AG04450 (cell line): ENCODE measurements around the gene PIAS3. TPM values are rescaled to one million over a fixed set of nuclear protein-coding genes. Genes with fewer than 3 reads are reported as not detected.
A peak's percentile ranks its signal among the peaks of the same experiment; 100 is the strongest.

Source experiments
- CTCF ChIA-PET: fragments of 300-600, 350-600 bp; formaldehyde crosslinking; extraction: SDS; loops from one replicate; lab custom pipeline; 2022; ENCODE audit warnings: antibody characterized with exemption, inconsistent platforms; lab: Charles Lee
- POLR2A ChIA-PET: fragments of 350-600 bp; formaldehyde crosslinking; extraction: SDS; loops from one replicate; lab custom pipeline; 2021; ENCODE audit warnings: antibody characterized with exemption, inconsistent platforms; lab: Yijun Ruan, JAX
- DNase-seq: peaks from one replicate; pipeline ENCODE4 v3.0.0-alpha.2; 2011; ENCODE audit warnings: low read depth, low spot score
- H3K27ac ChIP-seq: one replicate; pipeline ENCODE4 v1.5.1; 2012; ENCODE audit warnings: low read depth, low read length, control low read depth
- H3K27me3 ChIP-seq: one replicate; pipeline ENCODE4 v1.6.0; 2012; ENCODE audit warnings: low read length; ENCODE audit not compliant: control insufficient read depth, insufficient read depth
- H3K4me3 ChIP-seq: 2 replicates; pipeline ENCODE4 v1.5.1; 2011; ENCODE audit warnings: mild to moderate bottlenecking, low read depth, low read length, control low read depth
- H3K9me3 ChIP-seq: 2 replicates; pipeline ENCODE4 v1.5.1; 2012; ENCODE audit warnings: low read length; ENCODE audit not compliant: control insufficient read depth, insufficient read depth
- polyA plus RNA-seq: library from polyadenylated mRNA; depleted of rRNA; stranded (reverse); fragments of >200 nt; gene quantifications from 2 replicates; pipeline ENCODE4 v1.2.3, GENCODE V29; 2011
- TF ChIP-seq, protein P1 (sequence below): IDR thresholded peaks from 2 replicates; pipeline ENCODE4 v1.5.1; 2011; ENCODE audit warnings: low read depth, low read length, control low read depth, inconsistent platforms

The PIAS3 gene
- polyA plus RNA-seq, 1 experiment = 29.2 TPM

- no peak overlapping the region for H3K27ac ChIP-seq
- H3K4me3 ChIP-seq = no peak overlapping the region
- no peak for DNase-seq
- H3K27me3 ChIP-seq = no peaks in the 10 kb centered on the region
- POLR2A ChIA-PET = interaction anchor here (0.5 kb wide), 1 partner anchor 31 kb away, joined by 4 read pairs; the partner anchor contains the start of gene PEX11B
- TF ChIP-seq, protein P1, sequence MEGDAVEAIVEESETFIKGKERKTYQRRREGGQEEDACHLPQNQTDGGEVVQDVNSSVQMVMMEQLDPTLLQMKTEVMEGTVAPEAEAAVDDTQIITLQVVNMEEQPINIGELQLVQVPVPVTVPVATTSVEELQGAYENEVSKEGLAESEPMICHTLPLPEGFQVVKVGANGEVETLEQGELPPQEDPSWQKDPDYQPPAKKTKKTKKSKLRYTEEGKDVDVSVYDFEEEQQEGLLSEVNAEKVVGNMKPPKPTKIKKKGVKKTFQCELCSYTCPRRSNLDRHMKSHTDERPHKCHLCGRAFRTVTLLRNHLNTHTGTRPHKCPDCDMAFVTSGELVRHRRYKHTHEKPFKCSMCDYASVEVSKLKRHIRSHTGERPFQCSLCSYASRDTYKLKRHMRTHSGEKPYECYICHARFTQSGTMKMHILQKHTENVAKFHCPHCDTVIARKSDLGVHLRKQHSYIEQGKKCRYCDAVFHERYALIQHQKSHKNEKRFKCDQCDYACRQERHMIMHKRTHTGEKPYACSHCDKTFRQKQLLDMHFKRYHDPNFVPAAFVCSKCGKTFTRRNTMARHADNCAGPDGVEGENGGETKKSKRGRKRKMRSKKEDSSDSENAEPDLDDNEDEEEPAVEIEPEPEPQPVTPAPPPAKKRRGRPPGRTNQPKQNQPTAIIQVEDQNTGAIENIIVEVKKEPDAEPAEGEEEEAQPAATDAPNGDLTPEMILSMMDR = no peak
- H3K9me3 ChIP-seq = no peaks in the 10 kb centered on the region
- CTCF ChIA-PET = interaction anchor here (1.2 kb wide), 1 partner anchor 22 kb away, joined by 3 read pairs; the partner anchor contains the start of gene ITGA10
Measured at GRCh38 chr1:145887631-145888030, 28.8 kb upstream of the PIAS3 start.

- no peak overlapping the region for H3K4me3 ChIP-seq
- CTCF ChIA-PET = interaction anchor here (1.2 kb wide), 1 partner anchor 23 kb away, joined by 3 read pairs; the partner anchor contains the start of gene ITGA10
- POLR2A ChIA-PET = interaction anchor here (0.6 to 2.4 kb wide), 3 partner anchors 27 to 41 kb away, joined by 3 to 10 read pairs (median 5); partner anchors contain the start of genes NUDT17 and PIAS3
- no peaks in the 10 kb centered on the region for H3K27me3 ChIP-seq
- DNase-seq = no peak
- H3K9me3 ChIP-seq = no peaks in the 10 kb centered on the region
- TF ChIP-seq, protein P1 = no peak
- H3K27ac ChIP-seq = no peak overlapping the region
Measured at GRCh38 chr1:145886816-145887215, 27.9 kb upstream of the PIAS3 start.

- Histone ChIP-seq H3K27ac (no peak overlapping the region), H3K4me3 (peak overlapping the region; percentile 73), H3K27me3 (no peaks in the 10 kb centered on the region), H3K9me3 (no peaks in the 10 kb centered on the region)
- CTCF ChIA-PET = no interaction called here
- no peak for DNase-seq
- POLR2A ChIA-PET = interaction anchor here (0.6 to 2.4 kb wide), 4 partner anchors 27 to 152 kb away, joined by 3 to 10 read pairs (median 4); partner anchors contain the start of genes NUDT17 and PIAS3
- TF ChIP-seq, protein P1 = no peak
Measured at GRCh38 chr1:145886390-145886789, 27.5 kb upstream of the PIAS3 start.

DNA sequence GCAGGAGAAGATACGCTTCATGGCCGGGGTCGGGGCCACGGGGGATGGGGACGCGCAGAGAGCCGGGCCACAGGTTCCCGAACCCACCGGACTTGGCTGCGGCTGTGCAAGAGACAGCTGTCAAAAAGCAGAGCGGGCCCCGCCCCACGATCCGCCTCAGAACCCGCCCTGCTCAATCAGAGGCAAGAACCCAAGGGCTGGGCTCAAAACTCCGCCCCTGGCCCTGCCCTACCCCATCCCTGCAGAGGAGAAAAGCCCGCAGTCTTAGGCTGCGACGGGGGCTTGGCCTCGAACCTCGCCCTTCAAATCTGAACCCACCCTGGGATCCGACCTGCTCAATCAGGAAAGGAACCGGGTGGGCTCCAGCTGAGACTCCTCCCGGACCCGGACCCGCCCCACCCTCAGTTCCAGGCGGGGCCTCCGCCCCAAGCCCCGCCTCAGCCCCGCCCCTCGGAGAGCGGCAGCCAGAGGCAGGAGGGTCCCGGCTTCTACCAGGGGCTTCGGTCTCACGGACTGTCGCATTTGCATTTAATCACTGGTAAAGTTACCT is 26.9 kb upstream of the PIAS3 start, which contains the start of gene ANKRD35:
Gene ANKRD35, minus strand, starts transcription at position 129 of the 550 bp plus-strand sequence. Its CDS starts 108 bp downstream, at position 21.
- Histone ChIP-seq H3K9me3 (no peaks in the 10 kb centered on the region), H3K4me3 (peak within 1 kb of the TSS; percentile 73), H3K27me3 (no peaks in the 10 kb centered on the region), H3K27ac (no peak within 1 kb of the TSS)
- DNase-seq = no peak
- ChIA-PET POLR2A (interaction anchor here (0.9 to 2.4 kb wide), 3 partner anchors 26 to 152 kb away, joined by 3 to 10 read pairs (median 4); partner anchors contain the start of genes PEX11B and PIAS3), CTCF (interaction anchor here (0.9 kb wide), 1 partner anchor 41 kb away, joined by 3 read pairs; the partner anchor contains the start of gene NUDT17)
- TF ChIP-seq, protein P1 = no peak

- H3K9me3 ChIP-seq = no peaks in the 10 kb centered on the region
Measured at GRCh38 chr1:145884675-145885074, 25.8 kb upstream of the PIAS3 start.

More at GRCh38 chr1:145884675-145885074, 25.8 kb upstream of the PIAS3 start:
- no peak for DNase-seq
- ChIA-PET POLR2A (interaction anchor here (0.7 to 2.4 kb wide), 2 partner anchors 25 to 132 kb away, joined by 3 to 10 read pairs; partner anchors contain the start of gene PIAS3), CTCF (interaction anchor here (0.9 to 1.5 kb wide), 2 partner anchors 25 to 39 kb away, joined by 3 to 5 read pairs; partner anchors contain the start of genes ITGA10 and NUDT17)
- TF ChIP-seq, protein P1 = no peak
- H3K27ac ChIP-seq = no peak overlapping the region
- H3K4me3 ChIP-seq = no peak overlapping the region
- no peaks in the 10 kb centered on the region for H3K27me3 ChIP-seq
